H9 (cell line): ENCODE measurements around the gene POMGNT2. TPM values are rescaled to one million over a fixed set of nuclear protein-coding genes. Genes with fewer than 3 reads are reported as not detected.

Experiments used
- DNase-seq: peaks from one replicate; pipeline ENCODE4 v3.0.0-alpha.2; 2017
- H2AFZ ChIP-seq: one replicate; pipeline ENCODE4 v1.6.1; 2013; ENCODE audit warnings: mild to moderate bottlenecking, low read length, control low read depth, moderate library complexity
- H2AK5ac ChIP-seq: 2 replicates; pipeline ENCODE4 v1.6.1; 2013; ENCODE audit warnings: low read length, control low read depth, mixed read lengths; ENCODE audit not compliant: insufficient read length
- H2BK120ac ChIP-seq: one replicate; pipeline ENCODE4 v1.6.1; 2013; ENCODE audit warnings: low read depth, mild to moderate bottlenecking, low read length, control low read depth, inconsistent platforms; ENCODE audit not compliant: poor library complexity, severe bottlenecking
- H2BK12ac ChIP-seq: 2 replicates; pipeline ENCODE4 v1.6.1; 2013; ENCODE audit warnings: low read length, control low read depth, mixed read lengths, low read depth; ENCODE audit not compliant: insufficient read length
- H2BK15ac ChIP-seq: 2 replicates; pipeline ENCODE4 v1.6.1; 2013; ENCODE audit warnings: low read depth, low read length, control low read depth
- H2BK20ac ChIP-seq: one replicate; pipeline ENCODE4 v1.6.1; 2013; ENCODE audit warnings: low read depth, mild to moderate bottlenecking, low read length, control low read depth, inconsistent platforms; ENCODE audit not compliant: poor library complexity, severe bottlenecking
- H2BK5ac ChIP-seq: 2 replicates; pipeline ENCODE4 v1.6.1; 2013; ENCODE audit warnings: low read length, control low read depth, mixed read lengths; ENCODE audit not compliant: insufficient read length
- H3K14ac ChIP-seq: 2 replicates; pipeline ENCODE4 v1.6.1; 2013; ENCODE audit warnings: low read length, control low read depth; ENCODE audit not compliant: insufficient read depth
- H3K18ac ChIP-seq: 2 replicates; pipeline ENCODE4 v1.6.1; 2013; ENCODE audit warnings: low read depth, mild to moderate bottlenecking, mixed read lengths, low read length, control low read depth; ENCODE audit not compliant: insufficient read length
- H3K23ac ChIP-seq: 2 replicates; pipeline ENCODE4 v1.6.1; 2013; ENCODE audit warnings: low read length, control low read depth, mixed read lengths, low read depth; ENCODE audit not compliant: insufficient read length
- H3K23me2 ChIP-seq: 2 replicates; pipeline ENCODE4 v1.6.1; 2013; ENCODE audit warnings: low read depth, mild to moderate bottlenecking, mixed read lengths, low read length, control low read depth; ENCODE audit not compliant: insufficient read length, poor library complexity, severe bottlenecking
- H3K27ac ChIP-seq: 2 replicates; pipeline ENCODE4 v1.5.1; 2013; ENCODE audit warnings: low read length, control low read depth, mixed read lengths, low read depth; ENCODE audit not compliant: insufficient read length
- H3K27me3 ChIP-seq: 2 replicates; pipeline ENCODE4 v1.6.1; 2013; ENCODE audit warnings: low read length, control low read depth, inconsistent platforms; ENCODE audit not compliant: insufficient read depth
- H3K4ac ChIP-seq: 2 replicates; pipeline ENCODE4 v1.6.1; 2013; ENCODE audit warnings: low read depth, mild to moderate bottlenecking, control low read depth, inconsistent platforms, low read length, moderate library complexity
- H3K4me1 ChIP-seq: 2 replicates; pipeline ENCODE4 v1.6.1; 2013; ENCODE audit warnings: low read length, control low read depth, inconsistent platforms; ENCODE audit not compliant: insufficient read depth
- H3K4me2 ChIP-seq: 2 replicates; pipeline ENCODE4 v1.6.1; 2013; ENCODE audit warnings: low read length, control low read depth, mixed read lengths; ENCODE audit not compliant: insufficient read length, insufficient read depth
- H3K56ac ChIP-seq: 2 replicates; pipeline ENCODE4 v1.6.1; 2013; ENCODE audit warnings: low read depth, mild to moderate bottlenecking, mixed read lengths, low read length, control low read depth; ENCODE audit not compliant: insufficient read length
- H3K79me1 ChIP-seq: 2 replicates; pipeline ENCODE4 v1.6.1; 2013; ENCODE audit warnings: low read depth, mild to moderate bottlenecking, moderate library complexity, low read length, control low read depth, inconsistent platforms; ENCODE audit not compliant: insufficient read depth, poor library complexity, severe bottlenecking
- H3K79me2 ChIP-seq: 2 replicates; pipeline ENCODE4 v1.6.1; 2013; ENCODE audit warnings: low read length, control low read depth, inconsistent platforms; ENCODE audit not compliant: insufficient read depth
- H3K9ac ChIP-seq: 2 replicates; pipeline ENCODE4 v1.6.1; 2013; ENCODE audit warnings: low read length, control low read depth, mixed read lengths; ENCODE audit not compliant: insufficient read length; ENCODE audit errors: extremely low read depth
- H3K9me3 ChIP-seq: one replicate; pipeline ENCODE4 v1.6.1; 2013; ENCODE audit warnings: low read depth, low read length, inconsistent platforms; ENCODE audit not compliant: control insufficient read depth
- H3T11ph ChIP-seq: one replicate; pipeline ENCODE4 v1.6.1; 2013; ENCODE audit warnings: mild to moderate bottlenecking, low read length, control low read depth, inconsistent platforms
- H4K20me1 ChIP-seq: one replicate; pipeline ENCODE4 v1.6.1; 2013; ENCODE audit not compliant: control insufficient read depth, insufficient read length, insufficient read depth
- H4K5ac ChIP-seq: 2 replicates; pipeline ENCODE4 v1.6.1; 2013; ENCODE audit warnings: low read depth, mild to moderate bottlenecking, mixed read lengths, low read length, control low read depth; ENCODE audit not compliant: insufficient read length
- H4K8ac ChIP-seq: replicated peaks from 2 replicates; pipeline ENCODE4 v1.6.1; 2013; ENCODE audit warnings: low read length, control low read depth, mixed read lengths, low read depth; ENCODE audit not compliant: insufficient read length
- H4K91ac ChIP-seq: 2 replicates; pipeline ENCODE4 v1.6.1; 2013; ENCODE audit warnings: low read depth, mild to moderate bottlenecking, moderate library complexity, mixed read lengths, low read length, control low read depth; ENCODE audit not compliant: insufficient read length
- H3K27ac Mint-ChIP-seq, 3 experiments: 2 replicates in 2 of 3; 3 replicates in 1 of 3; pipeline ENCODE4 v1.8.0; 2020 to 2021; ENCODE audit warnings: mixed read lengths in 3 of 3, mild to moderate bottlenecking in 1 of 3, moderate library complexity in 1 of 3
- H3K27me3 Mint-ChIP-seq: 2 replicates; pipeline ENCODE4 v1.8.0; 2021; ENCODE audit warnings: low read depth, mild to moderate bottlenecking, moderate library complexity, mixed read lengths
- H3K36me3 Mint-ChIP-seq, 3 experiments: 2 replicates in 2 of 3; 3 replicates in 1 of 3; pipeline ENCODE4 v1.8.0; 2020 to 2021; ENCODE audit warnings: low read depth in 3 of 3, mixed read lengths in 3 of 3; ENCODE audit not compliant: insufficient read depth in 1 of 3
- H3K4me1 Mint-ChIP-seq, 2 experiments: 2 replicates each; pipeline ENCODE4 v1.8.0; 2020; ENCODE audit warnings: mixed read lengths in 2 of 2
- H3K4me3 Mint-ChIP-seq, 2 experiments: 2 replicates in 1 of 2; 3 replicates in 1 of 2; pipeline ENCODE4 v1.8.0; 2020 to 2021; ENCODE audit warnings: mild to moderate bottlenecking in 2 of 2, mixed read lengths in 2 of 2, moderate library complexity in 1 of 2
- H3K9me3 Mint-ChIP-seq, 2 experiments: 2 replicates in 1 of 2; 3 replicates in 1 of 2; pipeline ENCODE4 v1.8.0; 2020; ENCODE audit warnings: mild to moderate bottlenecking in 2 of 2, mixed read lengths in 2 of 2, moderate library complexity in 1 of 2
- CTCF ChIP-seq: fragments of 200-600 bp; sonication (generic); conservative IDR thresholded peaks from 3 replicates; pipeline ENCODE4 v1.8.0; 2021; ENCODE audit warnings: antibody characterized with exemption, mild to moderate bottlenecking
- WGBS: extraction: QIAGEN DNeasy Blood & Tissue Kit; methylation state at CpG from one replicate; pipeline ENCODE4 v1.1.7; 2013; ENCODE audit warnings: missing lambda C conversion rate, low lambda C conversion rate, mixed read lengths; ENCODE audit not compliant: insufficient read length; ENCODE audit errors: extremely low coverage; 5-methylcytosine and 5-hydroxymethylcytosine counted together
- total RNA-seq: library from RNA; stranded (reverse); gene quantifications from 2 replicates; pipeline ENCODE4 v1.2.1, GENCODE V29; 2021

POMGNT2 gene
- total RNA-seq, 1 experiment from 2014 or later, result 14.0 TPM

GRCh38 chr3:43132193-43132592, 26.3 kb upstream of the POMGNT2 start:
- no peaks in the 10 kb centered on the region for H3K4me1 ChIP-seq
- H3K4ac ChIP-seq, result no peak overlapping the region
- H3K56ac ChIP-seq, result no peak overlapping the region
- no peak overlapping the region for H3K18ac ChIP-seq
- no peak overlapping the region for H4K5ac ChIP-seq
- no peak overlapping the region for H4K91ac ChIP-seq
- H2BK15ac ChIP-seq, result no peak overlapping the region
- H3K9ac ChIP-seq, result no peak overlapping the region
- no peaks in the 10 kb centered on the region for H3K23me2 ChIP-seq
- no peak overlapping the region for H3K27ac ChIP-seq
- DNase-seq, result no peak
- no CpG with 5 or more reads among the region's 3 CpGs for WGBS
- H4K8ac ChIP-seq, result no peak overlapping the region
- Mint-ChIP-seq H3K27me3 (peaks cover 5% of the 10 kb centered on the region), H3K4me3 (no peak overlapping the region), H3K27ac (no peak overlapping the region), H3K9me3 (no peaks in the 10 kb centered on the region; a peak in 1 of 5 replicates), H3K4me1 (peaks cover 0 to 5% of the 10 kb centered on the region in 2 experiments; a peak in 1 of 4 replicates), H3K36me3 (no peaks in the 10 kb centered on the region)
- peaks cover 4% of the 10 kb centered on the region for H4K20me1 ChIP-seq
- H3K79me1 ChIP-seq, result no peaks in the 10 kb centered on the region
- no peak overlapping the region for H2BK12ac ChIP-seq
- no peak overlapping the region for H2AFZ ChIP-seq
- no peak overlapping the region for H2AK5ac ChIP-seq
- H2BK20ac ChIP-seq, result no peak overlapping the region
- no peaks in the 10 kb centered on the region for H3K9me3 ChIP-seq
- H3T11ph ChIP-seq, result no peak overlapping the region
- H3K27me3 ChIP-seq, result no peaks in the 10 kb centered on the region
- H3K23ac ChIP-seq, result no peak overlapping the region
- no peak for TF ChIP-seq CTCF
- no peak overlapping the region for H3K4me2 ChIP-seq
- H3K14ac ChIP-seq, result no peak overlapping the region
- no peak overlapping the region for H2BK120ac ChIP-seq
- no peaks in the 10 kb centered on the region for H3K79me2 ChIP-seq
- no peak overlapping the region for H2BK5ac ChIP-seq
